Measurements from ENCODE around the gene PARD3B.

The PARD3B gene

DNA sequence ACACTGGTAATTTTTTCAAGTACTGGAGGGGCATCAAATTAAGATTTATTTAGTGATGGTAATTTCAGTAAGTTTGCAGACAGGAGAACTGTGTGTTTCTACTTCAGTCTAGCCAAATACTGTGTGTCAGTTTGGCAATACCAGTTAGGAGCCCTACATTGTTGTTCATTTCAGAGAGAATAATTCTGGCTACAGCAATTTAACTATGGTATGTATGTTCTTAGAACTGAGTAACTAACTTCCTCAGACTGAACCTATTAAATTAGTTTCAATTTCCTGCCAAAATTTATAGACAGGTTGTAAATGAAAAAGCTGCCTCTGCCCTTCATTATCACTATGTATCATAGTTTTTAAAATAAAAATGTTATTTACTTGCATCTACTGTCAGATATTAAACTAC lies 332.4 kb downstream of the PARD3B start:
- POLR2A ChIA-PET (ENCODE audit: low non-redundant PET) = no interaction called here
- CTCF ChIA-PET = no interaction called here
- TF ChIP-seq, protein P1, sequence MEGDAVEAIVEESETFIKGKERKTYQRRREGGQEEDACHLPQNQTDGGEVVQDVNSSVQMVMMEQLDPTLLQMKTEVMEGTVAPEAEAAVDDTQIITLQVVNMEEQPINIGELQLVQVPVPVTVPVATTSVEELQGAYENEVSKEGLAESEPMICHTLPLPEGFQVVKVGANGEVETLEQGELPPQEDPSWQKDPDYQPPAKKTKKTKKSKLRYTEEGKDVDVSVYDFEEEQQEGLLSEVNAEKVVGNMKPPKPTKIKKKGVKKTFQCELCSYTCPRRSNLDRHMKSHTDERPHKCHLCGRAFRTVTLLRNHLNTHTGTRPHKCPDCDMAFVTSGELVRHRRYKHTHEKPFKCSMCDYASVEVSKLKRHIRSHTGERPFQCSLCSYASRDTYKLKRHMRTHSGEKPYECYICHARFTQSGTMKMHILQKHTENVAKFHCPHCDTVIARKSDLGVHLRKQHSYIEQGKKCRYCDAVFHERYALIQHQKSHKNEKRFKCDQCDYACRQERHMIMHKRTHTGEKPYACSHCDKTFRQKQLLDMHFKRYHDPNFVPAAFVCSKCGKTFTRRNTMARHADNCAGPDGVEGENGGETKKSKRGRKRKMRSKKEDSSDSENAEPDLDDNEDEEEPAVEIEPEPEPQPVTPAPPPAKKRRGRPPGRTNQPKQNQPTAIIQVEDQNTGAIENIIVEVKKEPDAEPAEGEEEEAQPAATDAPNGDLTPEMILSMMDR (conservative IDR thresholded peaks at IDR 0.05; ENCODE audit: low read depth) = no peak
- DNase-seq (ENCODE audit: low spot score) = no peak
- H3K27ac ChIP-seq = no peak overlapping the region

DNA sequence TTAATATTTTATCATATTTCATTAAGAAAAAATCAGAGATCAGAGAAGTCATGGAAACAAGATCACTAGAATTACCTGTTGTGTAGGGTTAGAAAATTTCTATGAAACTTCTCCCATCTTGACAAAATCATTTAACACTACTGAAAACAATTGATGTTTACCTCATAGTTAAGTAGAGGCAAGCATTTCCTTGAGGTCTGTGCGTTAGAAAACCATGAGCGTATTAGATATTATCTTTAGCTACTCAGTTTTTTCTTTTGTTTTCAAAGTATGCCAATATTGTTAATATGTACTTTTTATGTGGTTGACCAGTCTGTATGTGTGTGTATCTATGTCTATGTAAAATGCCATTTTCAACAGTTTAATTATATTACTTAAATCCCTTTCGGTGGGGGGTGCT lies 335.7 kb downstream of the PARD3B start:
- CTCF ChIA-PET = interaction anchor here (0.6 kb wide), 1 partner anchor 555 kb away, joined by 3 read pairs; no protein-coding TSS in a partner anchor
- POLR2A ChIA-PET (ENCODE audit: low non-redundant PET) = no interaction called here
- TF ChIP-seq, protein P1 (conservative IDR thresholded peaks at IDR 0.05; ENCODE audit: low read depth) = no peak
- no peak overlapping the region for H3K27ac ChIP-seq
- no peak for DNase-seq (ENCODE audit: low spot score)

DNA sequence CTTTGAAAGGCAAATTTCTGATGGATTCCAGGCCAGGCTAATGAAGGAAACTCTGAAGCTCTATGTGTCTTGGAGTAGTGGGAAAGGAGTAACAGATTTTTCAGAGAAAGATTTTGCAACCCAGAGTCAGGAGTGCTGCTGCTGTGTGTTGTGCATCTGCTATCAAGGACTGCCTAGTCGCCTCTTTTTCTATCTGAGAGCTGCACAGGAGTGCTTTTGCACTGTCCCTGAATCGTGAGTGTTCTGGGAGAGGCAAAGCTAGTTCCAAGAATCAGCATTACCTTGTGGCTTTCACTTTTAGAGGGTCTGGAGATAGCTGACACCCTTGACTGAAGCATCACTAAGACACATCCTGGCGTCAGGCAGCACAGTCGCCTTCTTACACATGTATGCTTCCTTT lies 336.4 kb downstream of the PARD3B start:
- no peak overlapping the region for H3K27ac ChIP-seq
- TF ChIP-seq, protein P1 (conservative IDR thresholded peaks at IDR 0.05; ENCODE audit: low read depth) = no peak
- ChIA-PET POLR2A (ENCODE audit: low non-redundant PET) (no interaction called here), CTCF (interaction anchor here (0.6 to 0.7 kb wide), 2 partner anchors 47 to 556 kb away, joined by 3 to 4 read pairs; no protein-coding TSS in a partner anchor)
- DNase-seq (ENCODE audit: low spot score) = no peak

DNA sequence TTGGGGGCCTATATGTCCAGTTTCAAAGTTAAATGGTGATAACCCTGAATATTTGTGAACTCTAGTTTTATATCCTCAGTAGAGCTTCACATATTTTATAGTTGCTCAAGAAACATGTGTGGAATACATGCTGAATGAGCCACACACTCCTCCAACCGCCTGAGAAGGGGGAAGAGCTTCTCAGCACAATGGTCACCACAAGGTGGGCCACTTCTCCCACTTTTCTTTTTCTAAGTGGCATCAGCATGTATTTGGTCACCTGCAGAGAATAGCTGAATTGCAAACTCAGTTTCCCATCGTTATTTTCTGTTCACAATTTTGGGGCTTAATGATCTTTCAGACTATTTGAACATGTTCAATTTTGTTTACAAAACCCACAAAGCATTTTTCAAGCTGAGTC lies 340.5 kb downstream of the PARD3B start:
- POLR2A ChIA-PET (ENCODE audit: low non-redundant PET) = no interaction called here
- H3K27ac ChIP-seq = no peak overlapping the region
- CTCF ChIA-PET = no interaction called here
- TF ChIP-seq, protein P1 (conservative IDR thresholded peaks at IDR 0.05; ENCODE audit: low read depth) = no peak
- no peak for DNase-seq (ENCODE audit: low spot score)

DNA sequence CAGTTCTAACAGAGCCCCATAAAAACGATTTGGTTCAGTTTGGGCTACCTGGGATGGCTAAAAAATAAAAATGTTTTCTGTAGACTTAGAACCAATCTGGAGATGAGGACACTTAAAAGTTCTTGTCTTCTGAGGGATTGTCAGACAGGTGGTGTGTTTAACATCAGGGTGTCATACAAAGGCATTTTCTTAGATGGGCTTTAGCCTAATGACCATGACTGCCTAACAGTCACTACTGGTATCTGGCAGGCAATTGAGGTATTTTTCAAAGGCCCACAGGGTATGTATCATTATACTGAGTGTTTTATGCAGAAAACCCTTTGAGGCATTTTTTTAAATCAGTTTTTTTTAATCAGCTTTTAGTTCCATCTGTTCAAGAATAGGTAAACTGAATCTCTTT lies 341.4 kb downstream of the PARD3B start:
- ChIA-PET CTCF (no interaction called here), POLR2A (ENCODE audit: low non-redundant PET) (no interaction called here)
- TF ChIP-seq, protein P1 (conservative IDR thresholded peaks at IDR 0.05; ENCODE audit: low read depth) = no peak
- no peak for DNase-seq (ENCODE audit: low spot score)
- H3K27ac ChIP-seq = no peak overlapping the region

DNA sequence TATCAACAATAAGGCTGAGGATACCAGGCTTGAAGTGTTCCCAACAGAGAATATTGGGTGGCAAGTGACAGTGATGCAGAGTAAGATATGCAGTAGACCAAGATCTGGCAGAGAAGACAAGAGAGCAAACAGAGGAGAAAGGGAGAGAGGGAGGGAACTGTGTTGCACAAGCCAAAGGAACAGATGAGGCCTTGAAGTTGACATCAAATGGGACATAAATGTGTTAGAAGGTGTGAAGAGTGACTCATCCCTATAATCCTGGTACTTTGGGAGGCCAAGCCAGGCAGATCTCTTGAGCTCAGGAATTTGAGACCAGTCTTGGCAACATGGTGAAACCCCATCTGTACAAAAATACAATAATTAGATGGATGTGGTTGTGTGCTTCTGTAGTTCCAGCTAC lies 342.9 kb downstream of the PARD3B start:
- POLR2A ChIA-PET (ENCODE audit: low non-redundant PET) = no interaction called here
- no peak for DNase-seq (ENCODE audit: low spot score)
- TF ChIP-seq, protein P1 (conservative IDR thresholded peaks at IDR 0.05; ENCODE audit: low read depth) = no peak
- CTCF ChIA-PET = interaction anchor here (0.6 kb wide), 1 partner anchor 10 kb away, joined by 3 read pairs; no protein-coding TSS in a partner anchor
- no peak overlapping the region for H3K27ac ChIP-seq

DNA sequence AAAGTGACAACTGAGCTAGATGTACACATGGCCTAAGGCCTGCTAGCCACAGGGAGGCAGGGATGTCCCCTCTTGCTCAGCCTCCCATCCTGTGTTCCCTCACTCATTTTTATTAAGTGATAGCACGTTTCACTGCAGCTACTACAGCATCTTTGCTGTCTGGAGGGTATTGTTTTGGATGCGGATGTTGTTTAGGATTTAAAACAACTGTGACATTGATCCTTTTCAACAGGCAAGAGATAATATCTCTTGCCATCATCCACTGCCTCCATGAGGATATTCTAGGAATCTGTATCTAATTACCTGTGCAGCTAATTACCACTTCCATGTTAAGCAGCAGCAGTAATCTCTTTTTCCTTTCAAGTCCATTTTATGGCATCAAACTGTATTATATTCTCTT lies 345.4 kb downstream of the PARD3B start:
- ChIA-PET POLR2A (ENCODE audit: low non-redundant PET) (no interaction called here), CTCF (no interaction called here)
- H3K27ac ChIP-seq = no peak overlapping the region
- TF ChIP-seq, protein P1 (conservative IDR thresholded peaks at IDR 0.05; ENCODE audit: low read depth) = no peak
- no peak for DNase-seq (ENCODE audit: low spot score)

All from RWPE1 (cell line).